Stimulated activated CD4-positive, alpha-beta T cell treated with anti-CD3 and anti-CD28 coated beads, Interleukin-15, amount 100 ng/mL, for 48 hours (primary cell): Measurements from ENCODE around the gene NCBP1.

Source experiments
- DNase-seq, 2 donors: peaks; one replicate each; pipeline ENCODE4 v3.0.0-alpha.2; 2020; ENCODE audit warnings: low read depth in 2 of 2

NCBP1 gene

GRCh38 chr9:97625620-97626019, 8.0 kb upstream of the NCBP1 start:
- no peak for DNase-seq

GRCh38 chr9:97627624-97628023, 6.0 kb upstream of the NCBP1 start:
- DNase-seq, result no peak

DNA sequence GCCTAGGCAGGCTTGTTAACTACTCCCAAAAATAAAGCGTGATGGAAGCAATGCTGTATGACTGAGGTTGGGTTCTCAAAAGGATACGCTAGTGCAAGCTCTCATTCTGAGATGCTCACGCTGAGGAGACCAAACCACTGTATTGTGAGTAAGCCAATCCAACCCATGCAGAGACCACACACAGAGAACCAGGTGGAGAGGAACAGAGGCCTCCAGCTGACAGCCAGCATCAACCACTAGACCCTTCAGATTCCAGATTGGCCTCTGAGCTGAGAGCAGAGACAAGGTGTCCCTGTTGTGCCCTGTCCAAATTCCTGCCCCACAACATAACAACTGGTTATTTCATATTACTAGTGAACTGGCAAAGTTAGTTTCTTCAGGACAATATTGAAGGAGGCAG, 5.0 kb upstream of the NCBP1 start:
- no peak for DNase-seq

GRCh38 chr9:97629156-97629555, 4.5 kb upstream of the NCBP1 start:
- no peak for DNase-seq

GRCh38 chr9:97630591-97630990, 3.0 kb upstream of the NCBP1 start:
- DNase-seq, result no peak

GRCh38 chr9:97632248-97632984, 1.2 kb upstream of the NCBP1 start:
- DNase-seq, result no peak

GRCh38 chr9:97633859-97634490, 354 bp downstream of the NCBP1 start:
- DNase-seq, result no peak

GRCh38 chr9:97635026-97635425, 1.4 kb downstream of the NCBP1 start:
- DNase-seq, result no peak

DNA sequence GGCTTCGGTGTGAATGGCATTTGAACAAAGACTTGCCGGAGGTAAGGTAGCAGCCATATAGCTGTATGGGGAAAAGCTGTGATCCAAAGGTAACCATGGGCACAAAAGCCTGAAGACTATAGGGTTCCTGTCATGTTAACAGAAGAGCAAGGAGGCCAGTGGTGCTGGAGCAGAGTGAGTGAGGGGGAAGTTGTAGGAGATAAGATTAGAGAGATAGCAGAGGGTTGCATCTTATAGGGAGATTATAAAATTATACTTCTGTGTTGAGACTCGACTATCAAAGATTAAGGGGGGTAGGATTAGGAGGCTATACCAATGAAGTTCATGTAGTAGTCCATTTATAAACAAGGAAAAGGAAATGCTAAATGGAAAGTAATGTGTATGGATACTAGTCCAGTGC, 3.3 kb downstream of the NCBP1 start:
- DNase-seq, result no peak

- DNase-seq, result no peak
These were observed 5.0 kb downstream of the NCBP1 start for GRCh38 chr9:97638666-97639065.

GRCh38 chr9:97640325-97640724, 6.7 kb downstream of the NCBP1 start:
- no peak for DNase-seq

DNA sequence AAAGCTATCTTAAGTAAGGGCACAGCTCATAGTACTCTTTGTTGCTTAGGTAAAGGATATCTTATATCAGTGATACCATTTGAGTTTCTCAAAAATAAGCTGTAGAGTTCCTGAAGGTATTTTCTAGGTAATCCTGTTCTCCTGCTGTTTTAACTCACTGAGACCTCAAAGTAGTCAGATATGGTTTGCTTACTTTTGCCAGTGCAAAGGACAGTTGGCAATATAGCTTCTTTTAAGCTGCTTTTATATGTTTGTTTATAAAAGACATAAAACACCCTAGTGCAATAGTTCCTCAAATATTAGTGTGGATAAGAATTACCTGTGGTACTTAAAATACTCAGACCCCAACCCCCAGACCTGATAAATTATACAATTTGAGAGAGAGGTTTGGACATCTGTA, 12.1 kb downstream of the NCBP1 start:
- DNase-seq, result no peak

- DNase-seq, result no peak
These were observed 14.4 kb downstream of the NCBP1 start for GRCh38 chr9:97647996-97648395.

DNA sequence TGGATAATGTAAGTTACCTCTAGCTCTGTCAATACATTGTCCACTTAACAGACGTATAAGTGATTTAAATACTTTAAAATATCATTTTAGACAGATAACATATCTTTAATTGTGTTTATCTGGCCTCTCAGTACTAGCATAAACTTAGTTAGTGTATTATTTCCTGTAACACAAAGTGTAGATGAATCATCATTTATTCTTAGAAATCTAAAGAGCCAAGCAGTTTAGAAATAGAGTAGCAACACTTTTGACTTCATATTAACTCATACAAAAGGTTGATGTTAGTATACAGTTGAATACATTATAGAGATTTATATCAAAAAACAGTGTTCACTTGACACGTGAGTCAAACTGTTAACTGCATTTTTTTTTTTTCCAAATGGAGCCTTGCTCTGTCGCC, 18.0 kb downstream of the NCBP1 start:
- DNase-seq, result no peak

GRCh38 chr9:97658707-97659106, 25.1 kb downstream of the NCBP1 start:
- DNase-seq, result no peak

DNA sequence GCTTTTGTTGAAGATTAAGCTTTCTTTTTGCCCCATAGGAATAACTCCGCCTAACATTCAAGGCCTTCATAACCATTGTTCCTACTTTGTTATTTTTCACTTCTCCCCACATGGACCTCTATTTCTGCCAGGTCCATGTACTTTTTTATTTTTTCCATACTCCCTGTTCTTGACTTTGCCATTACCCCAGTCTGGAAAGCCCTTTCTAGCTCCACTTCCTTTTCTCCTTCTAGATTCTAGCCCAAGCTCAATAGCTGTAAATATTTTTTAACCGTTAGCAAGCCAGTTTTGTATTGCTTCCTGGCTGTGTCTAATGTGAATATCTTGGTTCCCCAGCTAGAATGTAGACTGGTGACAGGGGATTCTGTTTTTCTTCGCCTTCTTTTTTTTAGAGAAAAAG, 26.1 kb downstream of the NCBP1 start:
- no peak for DNase-seq

GRCh38 chr9:97660340-97660739, 26.7 kb downstream of the NCBP1 start:
- no peak for DNase-seq

DNA sequence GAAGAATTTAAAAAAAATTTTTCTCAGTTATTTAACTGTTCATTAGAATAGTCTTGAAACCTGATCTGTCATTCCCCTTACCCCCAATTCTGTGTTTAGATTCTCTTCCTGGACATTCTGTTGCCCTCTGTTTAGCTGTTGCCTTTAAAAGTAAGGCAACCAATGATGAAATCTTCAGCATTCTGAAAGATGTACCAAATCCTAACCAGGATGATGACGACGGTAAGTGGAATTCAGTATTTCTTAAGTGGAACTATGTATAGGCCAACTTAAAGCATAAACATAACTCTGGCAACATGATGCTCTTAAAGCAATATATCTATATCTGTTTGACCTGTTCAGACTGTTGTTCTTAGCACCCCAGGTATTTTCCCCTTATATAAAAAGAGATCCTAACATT, 27.2 kb downstream of the NCBP1 start:
- no peak for DNase-seq

- no peak for DNase-seq
These were observed 32.1 kb downstream of the NCBP1 start for GRCh38 chr9:97665742-97666141.

GRCh38 chr9:97666907-97667686, 33.5 kb downstream of the NCBP1 start:
- DNase-seq, result no peak

DNA sequence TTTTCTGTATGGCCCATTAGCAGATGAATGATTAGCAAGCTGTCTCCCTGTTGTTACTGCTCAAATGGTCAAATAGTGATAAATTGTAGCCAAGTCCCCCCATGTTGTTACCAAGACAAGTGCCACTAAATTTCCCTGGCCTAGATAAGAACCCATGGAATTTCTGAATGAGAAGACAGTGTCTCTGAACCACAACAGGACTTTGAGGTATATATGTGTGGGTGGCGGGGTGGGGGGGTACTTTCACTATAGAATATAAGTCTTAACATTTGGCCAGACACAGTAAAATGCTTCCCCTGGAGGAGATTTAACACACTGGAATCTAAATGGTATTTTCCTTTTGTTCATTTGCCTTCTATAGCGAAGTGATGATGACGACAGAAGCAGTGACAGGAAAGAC, 34.9 kb downstream of the NCBP1 start:
- DNase-seq, result peak in 1 of 2 donors; percentile 4

GRCh38 chr9:97670586-97670985, 37.0 kb downstream of the NCBP1 start:
- no peak for DNase-seq

- DNase-seq, result no peak
These were observed 38.8 kb downstream of the NCBP1 start for GRCh38 chr9:97672403-97672802.
